Skeletal muscle tissue (tissue), 4 donors: ENCODE measurements around the gene SF3B5. TPM values are rescaled to one million over a fixed set of nuclear protein-coding genes. Genes with fewer than 3 reads are reported as not detected.

Experiments
- H3K27ac ChIP-seq: one replicate; pipeline ENCODE4 v1.7.0; 2013; ENCODE audit warnings: mild to moderate bottlenecking, low read depth, low read length, inconsistent platforms
- H3K27me3 ChIP-seq, 3 donors: one replicate each; pipeline ENCODE4 v1.7.0; 2013; ENCODE audit warnings: low read length in 3 of 3; ENCODE audit not compliant: control insufficient read depth in 3 of 3, insufficient read depth in 3 of 3
- H3K36me3 ChIP-seq, 3 donors: one replicate each; pipeline ENCODE4 v1.7.0; 2013; ENCODE audit warnings: low read length in 3 of 3; ENCODE audit not compliant: control insufficient read depth in 3 of 3, insufficient read depth in 3 of 3
- H3K4me1 ChIP-seq, 3 donors: one replicate each; pipeline ENCODE4 v1.7.0; 2013; ENCODE audit warnings: low read length in 3 of 3, mild to moderate bottlenecking in 3 of 3; ENCODE audit not compliant: control insufficient read depth in 3 of 3, insufficient read depth in 3 of 3
- H3K4me3 ChIP-seq, 3 donors: one replicate each; pipeline ENCODE4 v1.7.0; 2013; ENCODE audit warnings: low read length in 3 of 3
- H3K9ac ChIP-seq, 3 donors: one replicate each; pipeline ENCODE4 v1.7.0; 2013; ENCODE audit warnings: low read length in 3 of 3, mild to moderate bottlenecking in 3 of 3, moderate library complexity in 2 of 3, low read depth in 1 of 3
- H3K9me3 ChIP-seq, 3 donors: one replicate each; pipeline ENCODE4 v1.7.0; 2013; ENCODE audit warnings: low read length in 3 of 3; ENCODE audit not compliant: control insufficient read depth in 3 of 3
- total RNA-seq: library from RNA; depleted of rRNA; stranded (reverse); fragments of >200 nt; gene quantifications from one replicate; pipeline ENCODE4 v1.2.3, GENCODE V29; 2014
- donor health status: Osteomylitis.

SF3B5 gene
- total RNA-seq, 1 donor from 2014 or later: 71.5 TPM

- Histone ChIP-seq H3K4me1 (no peaks in the 10 kb centered on the region), H3K9ac (no peak overlapping the region), H3K27ac (no peak overlapping the region), H3K9me3 (no peaks in the 10 kb centered on the region), H3K27me3 (no peaks in the 10 kb centered on the region), H3K4me3 (no peak overlapping the region), H3K36me3 (no peaks in the 10 kb centered on the region)
These were observed 18.0 kb upstream of the SF3B5 start for GRCh38 chr6:144113366-144113765.

- Histone ChIP-seq H3K36me3 (no peaks in the 10 kb centered on the region), H3K9me3 (no peaks in the 10 kb centered on the region)
These were observed 14.8 kb upstream of the SF3B5 start for GRCh38 chr6:144110210-144110609.

GRCh38 chr6:144106206-144106605 lies 10.8 kb upstream of the SF3B5 start:
- H3K4me3 ChIP-seq: no peak overlapping the region
- H3K9ac ChIP-seq: no peak overlapping the region
- H3K9me3 ChIP-seq: no peaks in the 10 kb centered on the region
- no peaks in the 10 kb centered on the region for H3K36me3 ChIP-seq
- no peak overlapping the region for H3K27ac ChIP-seq
- H3K4me1 ChIP-seq: no peaks in the 10 kb centered on the region
- no peaks in the 10 kb centered on the region for H3K27me3 ChIP-seq

More at GRCh38 chr6:144110210-144110609, 14.8 kb upstream of the SF3B5 start:
- Histone ChIP-seq H3K27me3 (no peaks in the 10 kb centered on the region), H3K9ac (no peak overlapping the region), H3K4me3 (no peak overlapping the region), H3K27ac (no peak overlapping the region), H3K4me1 (no peaks in the 10 kb centered on the region)

- H3K4me3 ChIP-seq: no peak overlapping the region
- H3K27ac ChIP-seq: no peak overlapping the region
- H3K9me3 ChIP-seq: no peaks in the 10 kb centered on the region
- H3K4me1 ChIP-seq: no peaks in the 10 kb centered on the region
- no peak overlapping the region for H3K9ac ChIP-seq
- no peaks in the 10 kb centered on the region for H3K36me3 ChIP-seq
- no peaks in the 10 kb centered on the region for H3K27me3 ChIP-seq
These were observed 9.6 kb upstream of the SF3B5 start for GRCh38 chr6:144104898-144105487.

GRCh38 chr6:144104488-144104887 lies 9.1 kb upstream of the SF3B5 start:
- Histone ChIP-seq H3K27me3 (no peaks in the 10 kb centered on the region), H3K9ac (no peak overlapping the region), H3K36me3 (no peaks in the 10 kb centered on the region), H3K4me1 (no peaks in the 10 kb centered on the region), H3K27ac (no peak overlapping the region), H3K4me3 (no peak overlapping the region), H3K9me3 (no peaks in the 10 kb centered on the region)

- H3K4me1 ChIP-seq: no peaks in the 10 kb centered on the region
- H3K9me3 ChIP-seq: no peaks in the 10 kb centered on the region
- no peak overlapping the region for H3K27ac ChIP-seq
- H3K27me3 ChIP-seq: no peaks in the 10 kb centered on the region
- no peak overlapping the region for H3K9ac ChIP-seq
- H3K36me3 ChIP-seq: no peaks in the 10 kb centered on the region
- H3K4me3 ChIP-seq: no peak overlapping the region
These were observed 7.7 kb upstream of the SF3B5 start for GRCh38 chr6:144103026-144103563.

GRCh38 chr6:144098993-144099392 lies 3.6 kb upstream of the SF3B5 start:
- no peak overlapping the region for H3K9ac ChIP-seq
- H3K4me3 ChIP-seq: no peak overlapping the region
- peaks cover 12 to 19% (median 16%) of the 10 kb centered on the region in 3 donors for H3K4me1 ChIP-seq
- no peak overlapping the region for H3K27ac ChIP-seq
- H3K36me3 ChIP-seq: peaks cover 0 to 3% (median 0%) of the 10 kb centered on the region in 3 donors
- H3K27me3 ChIP-seq: no peaks in the 10 kb centered on the region
- no peaks in the 10 kb centered on the region for H3K9me3 ChIP-seq

DNA sequence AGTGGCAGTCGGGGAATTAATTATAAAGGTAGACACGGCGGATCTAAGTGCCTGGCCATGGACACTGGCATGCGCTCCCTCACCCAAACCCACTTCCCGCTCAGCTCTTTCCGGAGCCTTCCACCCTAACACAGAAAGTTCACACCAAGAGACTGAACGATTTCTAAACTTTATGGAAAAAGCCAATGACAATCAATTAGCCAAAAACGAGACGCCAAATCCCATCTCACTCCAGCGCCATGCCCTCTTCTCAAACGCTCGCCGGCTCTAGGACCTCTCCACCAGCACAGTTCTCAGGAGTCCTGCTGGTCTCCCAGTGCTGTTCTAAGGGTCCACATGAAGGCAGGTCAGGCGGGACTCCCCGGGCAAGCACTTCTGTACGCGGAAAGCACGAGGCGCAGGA lies 641 bp downstream of the SF3B5 start:
- no peaks in the 10 kb centered on the region for H3K9me3 ChIP-seq
- peak overlapping the region; percentile 77 for H3K27ac ChIP-seq
- H3K27me3 ChIP-seq: no peaks in the 10 kb centered on the region
- peak overlapping the region; percentile 90 to 98 (median 97) for H3K9ac ChIP-seq
- H3K36me3 ChIP-seq: peaks cover 0 to 3% (median 0%) of the 10 kb centered on the region in 3 donors
- H3K4me3 ChIP-seq: peak overlapping the region; percentile 97 to 100 (median 100)
- H3K4me1 ChIP-seq: peaks cover 16 to 26% (median 20%) of the 10 kb centered on the region in 3 donors

DNA sequence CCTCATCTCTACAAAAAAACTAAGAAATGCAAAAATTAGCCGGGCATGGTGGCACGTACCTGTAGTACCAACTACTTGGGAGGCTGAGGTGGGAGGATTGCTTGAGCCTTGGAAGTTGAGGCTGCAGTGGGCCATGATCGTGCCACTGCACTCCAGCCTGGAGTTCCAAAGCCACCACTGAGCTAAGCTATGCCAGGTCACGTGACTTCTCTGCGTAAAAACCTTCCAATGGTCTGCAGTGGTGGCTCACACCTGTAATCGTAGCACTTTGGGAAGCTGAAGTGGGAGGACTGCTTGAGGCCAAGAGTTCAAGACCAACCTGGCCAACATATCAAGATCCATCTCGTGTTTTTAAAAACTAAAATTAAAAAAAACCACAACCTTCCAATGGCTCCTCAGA lies 1.7 kb downstream of the SF3B5 start:
- peak overlapping the region in 1 of 3 donors; percentile 97 for H3K4me3 ChIP-seq
- no peak overlapping the region for H3K9ac ChIP-seq
- no peaks in the 10 kb centered on the region for H3K9me3 ChIP-seq
- no peaks in the 10 kb centered on the region for H3K27me3 ChIP-seq
- H3K36me3 ChIP-seq: peaks cover 0 to 3% (median 0%) of the 10 kb centered on the region in 3 donors
- H3K4me1 ChIP-seq: peaks cover 16 to 26% (median 20%) of the 10 kb centered on the region in 3 donors
- H3K27ac ChIP-seq: no peak overlapping the region

DNA sequence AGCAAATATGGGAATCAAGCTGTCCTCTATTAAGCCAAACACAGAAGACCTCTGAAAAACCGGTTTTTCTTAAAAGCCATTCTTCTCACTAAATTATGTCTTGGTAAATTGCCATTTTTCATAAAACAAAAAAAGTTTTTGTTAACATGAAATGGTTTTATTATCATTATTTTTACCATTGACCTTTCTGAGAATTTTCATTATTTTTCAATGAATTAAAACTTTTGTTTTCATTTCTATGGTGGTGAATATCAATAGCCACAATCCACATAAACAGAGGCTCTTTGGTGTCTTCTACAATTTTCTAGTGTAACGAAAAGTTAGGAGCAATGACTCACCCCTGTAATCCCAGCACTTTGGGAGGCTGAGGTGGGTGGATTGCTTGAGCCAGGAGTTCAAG lies 2.1 kb downstream of the SF3B5 start:
- H3K27me3 ChIP-seq: no peaks in the 10 kb centered on the region
- H3K4me1 ChIP-seq: peaks cover 16 to 26% (median 20%) of the 10 kb centered on the region in 3 donors
- H3K9me3 ChIP-seq: no peaks in the 10 kb centered on the region
- H3K27ac ChIP-seq: no peak overlapping the region
- no peak overlapping the region for H3K9ac ChIP-seq
- H3K36me3 ChIP-seq: peaks cover 0 to 3% (median 0%) of the 10 kb centered on the region in 3 donors
- H3K4me3 ChIP-seq: no peak overlapping the region
